Posterior vena cava (tissue), 2 donors: ENCODE data around the gene TSHZ1. TPM values are rescaled to one million over a fixed set of nuclear protein-coding genes. Genes with fewer than 3 reads are reported as not detected.

Experiments used
- DNase-seq: peaks from one replicate; pipeline ENCODE4 v3.0.0-alpha.2; 2020; ENCODE audit warnings: low spot score
- intact Hi-C, 2 donors: fragments of 100-400 bp; cut with DNase I; formaldehyde crosslinking; loops; one replicate each; pipeline versions ENCODE4 v1.14.1 to v1.14.2; 2022 to 2023
- total RNA-seq, 2 donors: library from RNA; stranded (reverse); fragmentation: NEBNext Ultra II Directional; extraction: Animal tissue kit (Norgen Biotek cat#: 25700); gene quantifications; one replicate each; pipeline ENCODE4 v1.2.1, GENCODE V29; 2021
- donor health status: DM: yes; HTN: yes; CAD: no.
- donor health status: DM: yes; HTN: yes; CAD: no.

The TSHZ1 gene
- total RNA-seq, 2 donors from 2014 or later: 18.5 to 19.0 TPM

- no peak for DNase-seq
- intact Hi-C loops: no loop called here
Measured at GRCh38 chr18:75234901-75235300, 24.3 kb downstream of the TSHZ1 start.

DNA sequence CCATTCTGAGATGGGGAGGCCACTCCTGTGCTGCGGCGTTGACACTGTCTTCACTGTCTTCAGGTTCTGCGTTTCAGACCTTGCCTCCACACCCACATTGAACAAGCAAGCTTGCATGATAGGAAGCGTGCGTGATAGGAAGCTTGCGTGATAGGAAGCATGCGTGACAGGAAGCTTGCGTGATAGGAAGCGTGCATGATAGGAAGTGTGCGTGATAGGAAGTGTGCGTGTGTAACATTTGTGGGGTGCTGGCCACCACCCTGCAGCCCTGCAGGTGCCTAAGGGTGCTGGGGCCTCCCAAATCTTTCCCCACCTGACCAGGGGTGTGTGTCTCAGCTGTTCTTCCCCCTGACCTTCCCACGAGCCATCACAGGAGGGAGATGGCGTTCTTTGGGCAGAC, 25.3 kb downstream of the TSHZ1 start:
- no peak for DNase-seq
- intact Hi-C loops: no loop called here

DNA sequence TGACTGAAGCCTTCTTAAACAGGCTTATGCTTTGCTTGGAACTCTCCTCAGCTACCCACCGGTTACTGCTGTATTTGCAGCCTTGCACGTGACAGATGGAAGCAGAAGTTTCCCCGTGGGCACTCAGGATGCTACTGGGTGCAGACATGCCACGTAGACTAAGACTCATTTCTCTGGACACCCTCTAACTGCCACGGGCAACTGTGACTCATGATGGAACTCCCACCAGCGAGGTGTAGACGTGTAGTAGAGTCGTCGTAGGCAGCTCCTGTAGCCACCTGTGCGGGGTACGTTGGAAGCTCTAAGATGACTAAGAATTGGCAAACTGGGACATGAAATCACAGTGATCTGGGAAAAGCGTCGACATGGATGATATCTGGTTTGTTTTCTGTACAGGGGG, 27.5 kb downstream of the TSHZ1 start:
- no peak for DNase-seq
- intact Hi-C loops: no loop called here

DNA sequence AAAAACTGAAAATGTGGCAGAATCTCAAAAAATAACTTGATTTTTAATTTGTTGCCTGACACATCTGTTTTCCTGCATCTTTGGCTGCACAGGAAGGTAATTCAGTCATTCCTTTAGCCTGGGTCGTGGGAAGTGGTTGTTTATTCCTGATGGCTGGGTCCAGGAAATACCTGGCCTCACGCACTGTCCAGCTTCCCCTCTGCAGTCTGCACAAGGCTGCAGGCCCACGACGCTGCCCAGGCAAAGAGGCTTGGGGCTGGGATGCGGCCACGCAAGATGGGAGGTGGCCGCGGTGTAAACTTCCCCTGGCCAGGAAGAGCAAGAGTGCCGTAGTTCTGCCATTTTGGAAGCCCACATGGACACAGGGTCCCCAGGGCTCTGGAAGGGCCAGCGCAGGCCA, 28.2 kb downstream of the TSHZ1 start:
- DNase-seq: no peak
- intact Hi-C loops: no loop called here

- intact Hi-C loops: no loop called here
Measured at GRCh38 chr18:75240433-75240832, 29.8 kb downstream of the TSHZ1 start.

GRCh38 chr18:75241705-75242104, 31.1 kb downstream of the TSHZ1 start:
- intact Hi-C loops: no loop called here

More at GRCh38 chr18:75240433-75240832, 29.8 kb downstream of the TSHZ1 start:
- no peak for DNase-seq

DNA sequence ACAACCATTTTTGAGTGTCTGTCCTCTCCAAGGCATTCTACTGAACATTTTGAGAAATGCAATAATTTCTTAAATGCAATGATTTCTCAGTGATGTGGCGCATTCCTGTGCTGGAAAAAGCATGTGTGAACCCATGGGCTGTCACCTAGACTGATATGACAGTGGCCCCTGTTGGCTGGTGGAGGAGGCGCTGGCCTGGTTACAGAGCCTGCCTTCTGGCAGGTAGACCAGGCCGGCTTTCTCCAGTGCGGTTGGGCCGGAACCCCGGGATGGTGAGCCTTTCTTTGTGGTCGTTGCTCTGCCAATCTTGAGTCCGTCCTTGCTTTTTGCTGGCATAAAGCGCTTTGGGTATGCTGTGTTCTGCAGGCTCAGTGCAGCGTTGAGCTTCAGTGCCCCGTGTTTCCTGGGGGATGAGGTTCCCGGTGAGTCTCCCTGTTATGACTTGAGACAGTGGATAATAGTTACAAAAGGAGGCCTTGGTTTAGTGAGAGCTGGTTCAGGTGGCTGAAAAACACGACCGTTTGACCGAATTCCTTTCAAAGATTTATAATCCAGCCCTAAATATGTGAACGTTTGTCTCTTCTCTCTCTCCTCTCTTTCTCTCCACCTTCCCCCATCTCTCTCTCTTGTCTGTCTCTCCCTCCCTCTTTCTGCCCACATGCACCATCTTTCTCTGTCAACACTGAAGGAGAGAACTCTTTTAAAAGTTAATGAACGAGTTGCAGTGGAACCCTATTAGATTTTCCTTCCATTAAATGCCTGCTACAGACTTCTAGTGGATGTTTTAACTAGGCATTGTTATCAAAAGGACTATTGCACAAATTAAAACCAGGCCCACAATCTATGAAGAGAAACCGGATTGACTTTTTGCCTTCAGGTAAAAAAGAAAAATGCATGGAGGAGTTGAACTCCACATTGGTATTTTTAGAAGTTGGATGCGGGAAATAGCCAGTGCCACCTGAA, 34.0 kb downstream of the TSHZ1 start:
- no peak for DNase-seq
- intact Hi-C loops: no loop called here

More at GRCh38 chr18:75241705-75242104, 31.1 kb downstream of the TSHZ1 start:
- DNase-seq: no peak

- intact Hi-C loops: no loop called here
- no peak for DNase-seq
Measured at GRCh38 chr18:75246721-75247610, 36.4 kb downstream of the TSHZ1 start.

GRCh38 chr18:75247611-75248421, 37.2 kb downstream of the TSHZ1 start:
- DNase-seq: no peak
- intact Hi-C loops: loop anchor here in 1 of 2 donors (2.0 kb wide), 1 partner anchor 37 kb away; the partner anchor contains the start of gene TSHZ1

DNA sequence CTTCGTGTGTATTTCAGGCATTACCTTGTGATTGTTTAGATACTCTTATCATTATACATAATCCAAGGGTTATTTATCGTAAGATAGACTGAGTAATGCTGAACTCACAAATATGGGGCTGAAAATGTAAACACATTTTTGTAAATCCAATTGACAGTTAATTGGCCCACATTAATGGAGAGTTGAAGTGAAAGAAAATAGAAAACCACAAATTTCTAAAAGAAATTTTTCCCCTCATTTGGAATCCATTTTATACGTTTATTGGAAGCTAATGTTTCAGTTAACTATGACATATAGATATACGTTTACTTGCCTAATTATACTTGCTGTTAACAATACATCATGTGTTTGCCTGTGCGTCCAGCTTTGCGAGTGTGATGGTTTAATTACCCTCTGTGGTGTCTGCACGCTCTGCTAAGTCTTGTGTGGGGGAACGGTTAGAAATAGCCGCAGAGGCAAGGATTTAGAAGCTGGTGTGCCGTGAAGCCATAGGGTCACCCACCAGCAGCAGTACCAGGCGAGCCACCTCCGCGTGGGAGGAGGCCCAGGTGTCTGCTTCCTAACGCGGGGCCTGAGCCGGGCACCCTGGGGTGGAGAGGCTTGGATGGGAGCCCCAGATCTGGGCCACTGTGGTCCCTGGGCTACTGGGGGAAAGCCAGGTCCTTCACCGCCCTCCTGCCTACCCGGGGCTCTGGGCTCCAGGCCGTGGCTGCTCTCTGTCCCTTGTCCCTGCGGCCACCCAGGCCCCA, 38.0 kb downstream of the TSHZ1 start:
- no peak for DNase-seq
- intact Hi-C loops: loop anchor here in 1 of 2 donors (2.0 kb wide), 1 partner anchor 38 kb away; the partner anchor contains the start of gene TSHZ1

DNA sequence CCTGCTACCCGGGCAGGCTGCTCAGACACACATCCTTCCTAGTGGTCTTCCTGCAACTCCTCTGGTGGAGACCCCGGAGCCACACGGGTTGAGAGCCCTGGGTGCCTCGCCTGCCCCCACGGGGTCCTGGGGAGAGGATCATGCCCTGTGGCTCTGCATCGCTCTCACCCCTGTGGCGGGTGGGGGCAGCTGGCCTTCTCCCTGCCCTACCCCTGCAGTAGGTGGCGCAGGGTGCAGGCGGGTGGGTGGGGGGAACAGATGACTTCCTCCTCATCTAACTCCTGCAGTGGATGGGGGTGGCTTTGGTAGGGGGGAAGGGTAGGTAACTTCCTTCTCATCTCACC, 38.5 kb downstream of the TSHZ1 start:
- intact Hi-C loops: loop anchor here in 1 of 2 donors (2.0 kb wide), 1 partner anchor 38 kb away; the partner anchor contains the start of gene TSHZ1
- DNase-seq: no peak

GRCh38 chr18:75249672-75250470, 39.3 kb downstream of the TSHZ1 start:
- DNase-seq: no peak
- intact Hi-C loops: loop anchor here in 1 of 2 donors (2.0 kb wide), 1 partner anchor 39 kb away; the partner anchor contains the start of gene TSHZ1

DNA sequence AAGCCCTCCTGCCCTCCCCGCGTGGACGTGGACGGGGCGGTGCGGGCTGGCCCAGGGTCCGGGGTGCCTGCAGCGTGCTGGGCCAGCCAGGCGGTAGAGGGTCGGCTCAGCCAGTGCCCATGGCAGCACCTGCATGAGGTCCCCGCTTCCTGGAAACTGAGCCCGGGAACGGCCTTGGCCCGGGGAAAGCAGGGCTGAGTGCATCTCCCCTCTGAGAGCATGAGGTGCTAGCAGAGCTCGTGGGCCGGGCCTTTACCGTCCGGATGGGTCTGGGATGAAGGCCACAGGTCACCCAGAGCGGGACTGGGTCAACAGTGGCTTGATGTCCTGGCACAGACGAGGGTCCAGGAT, 39.8 kb downstream of the TSHZ1 start:
- intact Hi-C loops: no loop called here
- DNase-seq: no peak

GRCh38 chr18:75251466-75251865, 40.9 kb downstream of the TSHZ1 start:
- no peak for DNase-seq
- intact Hi-C loops: no loop called here

- intact Hi-C loops: no loop called here
- DNase-seq: no peak
Measured at GRCh38 chr18:75252136-75252535, 41.5 kb downstream of the TSHZ1 start.

DNA sequence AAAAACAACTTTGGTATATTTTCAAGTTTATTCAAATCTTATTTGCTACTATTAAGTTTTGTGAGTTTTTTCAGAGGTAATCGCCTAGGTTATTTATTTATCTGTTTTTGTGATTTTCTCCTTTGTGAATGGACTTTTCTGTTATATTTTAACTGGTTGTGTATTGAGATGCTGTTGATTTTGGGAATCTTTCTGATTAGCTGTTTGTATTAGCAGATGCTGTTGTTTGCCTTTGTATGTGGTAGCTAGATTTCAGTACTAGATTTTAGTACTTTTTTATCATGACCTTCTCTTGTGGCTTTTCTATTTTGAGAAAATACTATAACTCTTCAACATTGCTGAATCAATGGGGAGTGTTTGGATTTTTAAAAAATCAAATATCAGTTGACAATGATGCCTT, 42.4 kb downstream of the TSHZ1 start:
- DNase-seq: no peak
- intact Hi-C loops: no loop called here

- no peak for DNase-seq
- intact Hi-C loops: no loop called here
Measured at GRCh38 chr18:75253784-75254183, 43.2 kb downstream of the TSHZ1 start.

- DNase-seq: no peak
- intact Hi-C loops: no loop called here
Measured at GRCh38 chr18:75255094-75255493, 44.5 kb downstream of the TSHZ1 start.
